Stimulated activated CD4-positive, alpha-beta T cell treated with anti-CD3 and anti-CD28 coated beads, TNF-alpha, amount 100 ng/mL, for 4 hours (primary cell): ENCODE results near the gene TMEM91.
"Not testable (repeated sequence)": the region's sequence is repeated elsewhere in the genome, so short reads cannot be mapped to it uniquely, and the experiment has no call there.

ENCODE experiments used
- DNase-seq, 3 experiments: peaks; one replicate each; pipeline ENCODE4 v3.0.0-alpha.2; 2020; ENCODE audit warnings: low read depth in 3 of 3

The TMEM91 gene

DNA sequence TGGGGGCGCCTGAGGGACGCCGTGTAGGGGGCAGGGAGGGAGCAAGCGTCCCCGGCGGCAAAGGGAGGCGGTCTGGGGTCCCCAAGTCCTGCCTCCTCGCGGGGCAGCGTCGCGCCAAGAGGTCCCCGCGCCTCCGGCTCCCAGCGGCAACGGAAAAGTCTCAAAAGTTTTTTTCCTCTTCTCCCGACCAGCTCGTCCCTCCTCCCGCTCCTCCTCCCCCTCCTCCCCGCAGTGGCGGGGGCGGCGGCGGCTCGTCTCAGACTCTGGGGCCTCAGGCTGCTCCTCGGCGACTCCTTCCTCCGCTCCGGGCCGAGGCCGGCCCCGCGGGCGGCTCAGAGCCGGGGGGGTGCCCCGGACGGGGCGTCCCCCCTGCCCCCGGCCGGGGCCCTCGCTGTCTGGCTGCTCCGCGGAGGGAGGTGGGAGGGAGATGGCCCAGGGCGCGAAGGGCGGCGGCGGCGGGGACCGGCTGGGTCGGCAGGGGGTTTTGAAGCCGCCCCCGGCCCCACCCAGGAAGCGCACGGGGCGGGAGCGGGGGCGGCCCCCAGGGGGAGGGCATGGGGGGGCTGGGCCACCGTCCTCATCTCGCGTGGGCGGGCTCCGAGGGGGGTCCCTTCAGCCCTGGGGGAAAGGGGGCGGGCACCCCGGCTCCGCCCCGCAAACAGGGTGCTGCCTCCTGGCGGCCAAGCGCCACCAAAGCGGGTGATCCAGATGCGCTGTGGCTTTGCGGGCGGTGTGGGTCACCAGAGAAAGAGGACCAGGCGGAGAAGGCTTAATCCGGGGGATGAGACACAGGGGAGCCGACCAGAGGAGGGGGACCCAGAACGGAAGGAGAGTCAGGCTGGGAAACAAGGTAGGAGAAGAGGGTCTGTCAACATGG, 22.6 kb upstream of the TMEM91 start, which contains the start of gene TGFB1:
Gene TGFB1 (minus strand): TSS at position 457 of the 877 bp plus-strand sequence. CDS start 878 bp downstream, outside the sequence.
- DNase-seq: peak; percentile 88 to 97 (median 94)

DNA sequence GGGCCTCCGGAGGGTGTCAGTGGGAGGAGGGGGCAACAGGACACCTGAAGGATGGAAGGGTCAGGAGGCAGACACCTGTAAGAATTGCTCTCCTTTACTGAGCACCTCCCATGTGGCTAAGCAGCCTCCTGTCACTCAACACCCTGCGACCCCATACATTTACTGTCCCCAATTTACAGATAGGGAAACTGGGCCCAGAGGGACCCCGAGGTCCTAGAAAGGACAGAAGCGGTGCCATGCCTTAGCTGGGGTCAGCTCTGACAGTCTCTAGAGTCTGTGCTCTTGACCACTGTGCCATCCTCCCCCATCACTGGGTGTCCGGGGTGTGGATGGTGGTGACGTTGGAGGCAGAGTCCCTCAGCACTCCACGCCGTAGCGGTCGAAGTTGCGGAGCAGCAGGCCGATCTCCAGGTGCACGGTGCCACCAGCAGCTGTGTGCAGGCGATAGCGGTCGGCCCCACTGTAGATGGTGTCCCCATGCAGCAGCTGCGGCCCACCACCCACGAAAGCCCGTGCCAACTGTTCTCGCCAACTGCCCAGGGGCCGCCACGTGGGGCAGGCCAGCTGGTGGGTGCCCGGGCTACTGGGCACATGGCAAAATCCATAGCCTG, 21.9 kb upstream of the TMEM91 start:
- DNase-seq: no peak

DNA sequence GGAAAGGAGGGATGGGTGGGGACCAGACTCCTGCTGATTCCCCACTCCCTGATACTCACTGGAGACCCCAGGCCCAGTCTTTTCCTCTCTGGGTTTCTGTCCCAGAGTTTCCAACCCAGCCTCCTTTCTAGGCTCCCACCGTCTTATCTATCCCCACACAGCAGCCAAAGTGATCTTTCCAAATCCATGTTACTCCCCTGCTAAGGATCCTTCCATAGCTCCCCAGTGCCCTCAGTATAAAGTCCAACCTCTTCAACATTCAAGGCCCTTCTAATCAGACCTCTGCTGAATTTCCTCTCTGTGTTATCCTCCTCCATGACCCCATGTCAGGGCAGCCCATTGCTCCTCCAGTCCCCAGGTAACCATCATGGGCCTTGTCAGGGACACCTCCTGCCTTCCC, 21.3 kb upstream of the TMEM91 start:
- DNase-seq: no peak

DNA sequence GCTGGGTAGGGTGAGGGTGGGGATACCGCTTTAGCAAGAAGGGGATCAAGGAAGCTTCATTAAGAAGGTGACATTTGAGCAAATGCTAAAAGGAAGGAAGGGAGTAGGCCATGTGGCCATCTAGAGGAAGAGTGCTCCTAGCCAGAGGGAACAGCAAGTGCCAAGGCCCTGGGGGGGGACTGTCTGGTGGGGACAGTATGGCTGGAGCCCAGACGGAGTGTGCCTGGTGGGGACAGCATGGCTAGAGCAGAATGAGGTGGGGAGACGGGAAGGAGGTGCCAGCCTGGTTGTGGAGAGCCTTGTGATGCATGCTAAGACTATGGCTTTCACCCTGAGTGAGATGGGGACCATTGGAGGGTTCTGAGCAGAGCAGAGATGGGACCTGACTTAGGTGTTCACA, 20.5 kb upstream of the TMEM91 start:
- DNase-seq: no peak

DNA sequence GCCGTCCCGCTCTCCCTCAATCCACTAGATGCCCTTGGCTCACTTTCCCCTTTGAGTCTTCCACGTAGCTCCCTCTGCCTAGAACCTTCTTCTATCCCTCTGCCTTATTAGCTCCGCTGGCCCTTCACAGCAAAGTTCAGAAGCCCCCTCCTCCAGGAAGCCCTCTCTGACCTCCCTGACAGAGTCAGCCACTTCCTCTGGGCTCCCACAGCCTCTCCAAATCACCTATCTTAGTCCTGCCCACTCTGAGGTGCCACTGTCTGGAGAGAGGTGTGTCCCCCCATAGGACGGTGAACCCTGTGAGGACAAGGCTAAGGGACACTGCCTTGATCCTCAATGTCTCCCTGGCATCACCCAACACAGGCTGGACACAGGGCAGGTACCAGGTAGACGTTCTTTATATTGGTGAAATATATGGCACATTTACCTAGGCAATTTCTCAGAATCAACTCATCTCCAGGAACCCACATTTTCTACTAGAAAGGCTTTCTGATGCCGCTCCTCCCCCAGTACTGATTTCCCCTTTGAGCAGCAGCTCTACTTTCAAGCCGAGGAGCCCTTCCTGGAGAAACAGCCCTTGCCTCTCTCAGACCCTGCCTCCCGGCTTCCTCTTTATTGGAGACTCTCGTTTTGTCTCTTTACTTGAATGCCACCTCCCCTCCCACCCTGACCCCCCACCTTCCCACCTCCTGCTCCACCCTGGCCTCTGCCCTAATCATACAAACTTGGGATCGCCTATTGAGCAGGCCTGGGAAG, 19.2 kb upstream of the TMEM91 start:
- DNase-seq: no peak

DNA sequence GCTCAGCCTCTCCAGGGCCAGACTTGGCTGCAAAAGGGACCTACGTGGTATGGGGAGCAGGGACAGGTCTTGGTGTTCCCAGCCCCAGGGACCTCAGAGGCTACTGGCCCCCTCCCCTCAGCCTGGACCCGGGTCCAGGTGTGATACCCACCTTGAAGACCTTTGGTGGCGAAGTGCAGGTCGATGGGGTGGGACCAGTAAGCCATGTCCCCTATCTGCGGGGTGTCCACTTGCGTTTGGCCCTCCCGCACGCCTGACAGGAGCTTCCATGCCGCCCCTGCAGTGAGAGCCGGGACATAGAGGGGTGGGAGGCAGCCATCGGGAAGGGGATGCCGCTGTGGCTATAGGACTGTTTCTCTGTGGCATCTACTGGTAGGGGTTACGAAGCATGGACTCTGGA, 18.6 kb upstream of the TMEM91 start:
- no peak for DNase-seq

DNA sequence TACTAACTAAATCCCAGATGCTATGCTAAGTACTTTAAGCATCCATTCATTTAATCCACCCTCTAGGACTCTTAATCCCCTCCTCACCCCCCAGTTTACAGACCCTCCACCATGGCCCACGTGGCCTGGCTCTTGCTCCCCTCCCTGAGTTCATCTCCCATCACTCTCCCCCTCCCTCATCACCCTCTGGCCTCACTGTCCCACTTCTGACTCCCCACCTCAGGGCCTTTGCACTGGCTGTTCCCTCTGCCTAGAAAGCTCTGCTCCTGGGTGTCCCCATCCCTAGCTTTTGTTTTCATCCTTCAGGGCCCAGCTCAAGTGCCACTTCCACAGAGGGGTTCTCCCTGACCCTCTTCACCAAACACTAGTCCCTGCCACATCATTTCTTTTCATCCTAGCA, 16.6 kb upstream of the TMEM91 start:
- no peak for DNase-seq

DNA sequence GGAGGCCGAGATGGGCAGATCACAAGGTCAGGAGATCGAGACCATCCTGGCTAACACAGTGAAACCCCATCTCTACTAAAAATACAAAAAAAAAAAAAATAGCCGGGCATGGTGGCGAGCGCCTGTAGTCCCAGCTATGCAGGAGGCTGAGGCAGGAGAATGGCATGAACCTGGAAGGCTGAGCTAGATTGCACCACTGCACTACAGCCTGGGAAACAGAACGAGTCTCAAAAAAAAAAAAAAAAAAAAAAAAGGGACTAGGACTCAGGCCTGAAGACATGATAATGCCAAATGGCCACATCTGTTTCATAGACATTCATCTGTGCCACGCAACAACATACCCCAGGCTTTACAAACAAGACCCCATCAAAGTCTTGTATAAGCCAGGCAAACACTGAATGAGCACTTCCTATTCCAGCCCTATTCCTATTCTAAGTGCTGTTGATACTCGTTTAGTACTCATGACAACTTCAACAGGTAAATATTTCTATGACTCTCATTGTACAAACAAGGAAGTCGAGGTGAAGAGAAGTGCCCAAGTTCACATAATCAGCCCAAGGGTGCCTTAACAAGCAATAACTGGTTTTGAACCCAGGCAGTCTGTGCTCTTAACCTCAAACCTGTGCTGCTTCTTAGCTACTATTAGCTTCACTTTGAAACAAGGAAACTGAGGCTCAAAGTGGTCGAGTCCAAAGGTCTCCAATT, 14.0 kb upstream of the TMEM91 start:
- no peak for DNase-seq

DNA sequence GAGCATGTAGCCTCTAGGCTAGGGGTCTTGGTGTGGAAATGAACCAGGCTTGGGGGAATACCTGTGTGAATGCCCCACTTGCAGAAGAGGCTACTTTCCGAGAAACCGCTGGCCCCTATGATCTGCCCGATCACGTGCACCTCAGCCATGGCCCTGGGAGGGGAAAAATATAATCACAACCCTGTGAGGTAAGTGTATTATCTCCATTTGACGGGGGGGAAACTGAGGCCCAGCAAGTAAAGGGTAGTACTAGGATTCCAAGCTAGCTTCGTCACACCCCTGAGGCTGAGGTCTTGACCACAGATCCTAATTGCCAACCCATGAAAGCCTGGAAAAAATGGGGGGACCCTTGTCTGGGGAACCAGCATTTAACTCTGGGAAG, 13.0 kb upstream of the TMEM91 start:
- no peak for DNase-seq

DNA sequence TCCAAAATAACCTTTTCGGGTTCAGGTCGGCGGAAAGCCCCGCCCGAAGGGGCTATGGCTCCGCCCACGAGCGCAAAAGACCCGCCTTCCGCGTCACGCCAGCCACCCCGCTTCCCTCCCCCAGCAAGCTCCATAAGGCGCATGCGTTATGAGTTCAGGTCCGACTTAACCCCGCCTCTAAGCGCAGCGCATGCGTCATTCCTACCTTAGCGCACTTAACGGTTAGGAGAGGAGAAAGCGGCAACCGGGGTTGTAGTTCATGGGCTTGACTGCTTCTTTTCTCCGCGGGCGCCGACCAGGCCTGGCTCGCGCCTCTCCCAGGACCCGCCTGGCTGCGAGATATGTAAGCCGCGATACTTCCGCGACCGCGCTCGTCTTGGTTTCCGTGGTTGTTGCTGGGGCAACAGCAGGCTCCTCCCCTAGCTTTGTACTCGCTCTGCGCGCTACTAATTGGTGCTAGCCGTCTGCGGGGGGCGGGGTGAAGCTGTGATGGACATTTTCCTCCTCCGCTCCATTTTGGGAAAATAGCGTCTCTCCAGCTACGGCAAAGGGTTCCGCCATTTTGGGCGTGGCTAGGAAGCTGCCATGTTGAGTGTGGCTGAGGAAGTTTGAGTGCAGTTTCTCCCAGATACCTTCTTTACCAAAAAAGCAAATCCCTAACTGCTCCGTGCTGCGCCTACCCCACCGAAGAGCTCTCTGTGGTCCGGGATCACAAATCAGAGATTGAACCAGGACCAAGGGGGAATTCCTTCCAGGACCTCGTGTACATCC, 12.4 kb upstream of the TMEM91 start, which contains the start of gene B9D2:
Gene B9D2 (minus strand): TSS at position 397 of the 771 bp plus-strand sequence. CDS start 630 bp downstream, outside the sequence.
- DNase-seq: peak; percentile 93 to 97 (median 96)

DNA sequence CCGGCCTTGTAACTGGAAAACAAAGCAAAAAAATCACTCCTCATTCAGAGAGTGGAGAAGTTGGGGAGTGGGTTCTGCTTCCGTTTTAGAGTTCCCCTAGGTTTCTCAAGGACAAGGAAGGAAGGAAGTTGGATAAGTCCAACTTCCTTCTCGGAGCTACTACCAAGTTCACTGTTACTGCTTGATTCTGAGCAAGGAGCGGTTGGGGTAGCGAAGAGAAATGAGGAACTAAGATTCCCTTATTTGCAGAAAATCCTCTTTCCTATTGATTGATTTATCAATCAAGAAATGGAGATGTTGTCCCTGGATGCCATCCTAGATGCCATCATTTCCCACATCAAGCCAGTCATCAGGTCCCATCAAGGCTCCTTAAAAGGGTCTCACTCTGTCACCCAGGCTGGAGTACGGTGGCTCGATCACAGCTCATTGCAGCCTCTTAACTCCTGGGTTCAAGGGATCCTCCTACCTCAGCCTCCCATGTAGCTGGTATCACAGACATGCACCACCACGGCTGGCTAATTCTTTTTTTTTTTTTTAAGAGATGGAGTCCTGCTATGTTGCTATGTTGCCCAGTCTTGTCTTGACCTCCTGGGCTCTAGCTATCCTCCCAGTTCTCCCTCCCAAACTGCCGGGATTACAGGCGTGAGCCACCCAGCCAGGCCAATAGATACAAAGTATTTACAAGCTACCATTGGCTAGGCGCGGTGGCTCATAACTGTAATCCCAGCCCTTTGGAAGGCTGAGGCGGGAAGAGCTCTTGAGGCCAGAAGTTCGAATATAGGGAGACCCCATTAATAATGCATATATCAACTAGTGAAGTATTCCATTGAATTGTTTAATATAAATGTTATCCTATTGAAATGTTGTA, 11.6 kb upstream of the TMEM91 start:
- no peak for DNase-seq

DNA sequence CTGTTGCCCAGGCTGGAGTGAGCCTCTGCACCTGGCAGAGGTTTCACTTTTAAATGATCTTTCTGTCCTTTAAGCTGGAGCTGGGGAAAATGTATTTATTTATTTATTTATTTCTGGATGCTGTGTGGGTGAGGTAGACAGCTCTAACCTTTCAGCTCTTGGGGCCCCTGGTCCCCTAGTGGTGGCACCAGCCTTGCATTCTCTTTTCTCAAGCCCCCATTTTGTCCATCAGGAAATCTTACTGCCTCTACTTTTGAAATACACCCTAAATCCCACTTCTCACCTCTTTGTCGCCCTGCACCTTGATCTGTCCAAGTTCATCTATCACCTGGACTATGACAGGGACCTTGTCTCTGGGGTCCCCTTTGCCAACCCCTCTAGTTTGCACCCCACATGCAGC, 10.2 kb upstream of the TMEM91 start:
- DNase-seq: no peak

DNA sequence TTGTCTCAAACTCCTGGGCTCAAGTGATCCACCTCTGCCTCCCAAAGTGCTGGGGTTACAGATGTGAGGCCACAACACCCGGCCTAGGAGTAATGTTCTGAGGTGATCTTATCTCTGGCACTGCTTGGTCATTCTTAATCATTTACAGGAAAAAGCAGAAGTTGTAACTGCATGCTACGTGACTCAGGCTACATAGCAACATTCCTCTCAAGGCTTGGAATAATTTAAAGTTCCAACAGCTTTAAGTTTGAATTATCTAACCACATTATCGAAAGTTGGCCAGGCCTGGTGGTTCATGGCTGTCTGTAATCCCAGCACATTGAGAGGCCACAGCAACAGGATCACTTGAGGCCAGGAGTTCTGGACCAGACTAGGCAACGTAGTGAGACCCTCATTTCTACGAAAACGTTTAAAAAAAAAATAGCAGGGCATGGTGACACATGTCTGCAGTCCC, 8.5 kb upstream of the TMEM91 start:
- DNase-seq: no peak

DNA sequence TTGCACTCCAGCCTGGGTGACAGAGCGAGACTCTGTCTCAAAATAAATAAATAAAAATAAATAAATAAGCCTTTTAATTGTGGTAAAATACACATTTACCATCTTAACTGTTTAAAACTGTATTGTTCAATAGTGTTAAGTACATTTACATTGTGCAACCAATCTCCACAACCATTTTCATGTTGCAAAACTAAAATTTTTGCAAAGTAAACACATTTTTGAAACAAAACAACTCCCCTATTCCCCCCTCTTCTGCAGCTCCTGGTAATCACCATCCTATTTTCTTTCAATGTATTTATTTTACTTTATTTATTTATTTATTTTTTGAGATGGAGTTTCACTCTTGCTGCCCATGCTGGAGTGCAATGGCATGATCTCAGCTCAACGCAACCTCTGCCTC, 6.6 kb upstream of the TMEM91 start:
- DNase-seq: no peak

DNA sequence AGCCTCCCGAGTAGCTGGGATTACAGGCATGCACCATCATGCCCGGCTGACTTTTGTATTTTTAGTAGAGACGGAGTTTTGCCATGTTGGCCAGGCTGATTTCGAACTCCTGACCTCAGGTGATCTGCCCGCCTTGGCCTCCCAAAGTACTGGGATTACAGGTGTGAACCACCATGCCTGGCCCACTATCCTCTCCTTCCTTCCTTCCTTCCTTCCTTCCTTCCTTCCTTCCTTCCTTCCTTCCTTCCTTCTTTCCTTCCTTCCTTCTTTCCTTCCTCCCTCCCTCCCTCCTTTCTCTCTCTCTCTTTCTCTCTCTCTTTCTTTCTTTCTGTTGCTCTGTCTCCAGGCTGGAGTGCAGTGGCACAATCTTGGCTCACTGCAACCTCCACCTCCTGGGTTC, 5.2 kb upstream of the TMEM91 start:
- DNase-seq: not testable (repeated sequence)

DNA sequence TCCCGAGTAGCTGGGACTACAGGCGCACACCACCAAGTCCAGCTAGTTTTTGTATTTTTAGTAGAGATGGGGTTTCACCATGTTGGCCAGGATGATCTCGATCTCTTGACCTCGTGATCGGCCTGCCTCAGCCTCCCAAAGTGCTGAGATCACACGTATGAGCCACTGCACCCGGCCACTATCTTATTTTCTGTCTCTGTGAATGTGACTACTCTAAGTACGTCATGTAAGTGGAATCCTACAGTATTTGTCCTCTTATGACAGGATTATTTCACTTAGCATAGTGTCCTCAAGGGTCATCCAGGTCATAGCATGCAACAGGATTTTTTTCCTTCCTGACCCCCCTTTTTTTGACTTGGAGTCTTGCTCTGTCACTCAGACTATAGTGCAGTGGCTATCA, 4.8 kb upstream of the TMEM91 start:
- DNase-seq: no peak

DNA sequence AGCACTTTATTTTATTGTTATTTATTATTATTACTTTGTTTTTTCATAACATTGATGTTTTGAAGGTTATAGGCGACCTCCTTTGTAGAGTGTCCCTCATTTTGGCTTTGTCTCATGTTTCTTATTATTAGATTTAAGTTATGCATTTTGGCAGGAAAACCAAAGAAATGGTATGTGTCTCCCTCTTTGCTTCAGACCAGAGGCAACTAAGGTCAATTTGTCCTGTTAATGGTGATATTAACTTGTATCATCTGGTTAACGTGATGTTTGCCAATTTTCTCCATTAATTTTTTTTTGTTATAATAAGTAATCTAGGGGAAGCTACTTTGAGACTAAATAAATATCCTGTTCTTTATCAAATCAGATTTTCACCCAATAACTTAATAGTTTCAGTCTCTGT, 3.8 kb upstream of the TMEM91 start:
- no peak for DNase-seq

DNA sequence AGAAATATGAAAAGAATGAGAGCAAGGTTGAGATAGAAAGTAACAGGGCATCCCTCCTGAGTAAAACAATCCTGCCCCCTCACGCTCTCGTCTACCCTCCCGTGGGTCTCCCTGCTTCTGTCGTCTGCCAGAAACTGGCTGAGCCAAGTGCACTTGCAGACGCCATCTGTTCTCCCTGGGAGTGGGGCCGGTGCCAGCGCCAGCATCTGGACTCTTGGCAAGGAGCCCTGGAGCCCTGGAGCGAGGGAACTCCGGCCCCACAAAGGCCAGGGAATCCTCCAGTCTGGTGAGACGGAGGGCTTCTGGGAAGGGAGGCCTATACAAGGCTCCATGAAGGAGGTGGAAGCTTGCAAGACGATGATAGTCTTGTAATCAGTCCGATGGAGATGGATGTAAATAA, 2.3 kb upstream of the TMEM91 start:
- no peak for DNase-seq

DNA sequence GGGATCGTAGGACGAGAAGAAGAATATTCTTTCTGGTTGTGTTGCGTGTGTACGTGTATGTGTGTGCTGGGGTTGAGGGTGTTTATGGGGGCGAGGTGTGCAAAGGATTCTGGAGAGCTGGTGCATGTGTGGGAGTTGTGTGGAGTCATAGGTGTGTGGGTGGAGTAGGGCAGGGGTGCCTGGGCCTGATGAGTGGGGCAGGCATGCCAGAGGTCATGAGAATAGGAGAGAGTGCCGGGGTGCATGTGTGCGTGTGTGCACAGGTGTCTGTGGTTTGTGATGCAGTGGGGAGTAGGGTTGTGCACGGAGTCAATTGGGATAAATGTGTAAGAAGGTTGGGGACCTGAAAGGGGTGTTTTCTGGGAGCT, 649 bp downstream of the TMEM91 start:
- DNase-seq: peak in 2 of 3 experiments; percentile 45 to 46
